Amniotic epithelial cell (primary cell): ENCODE results near the gene EFNA4.

Experiments
- DNase-seq: peaks from one replicate; pipeline ENCODE4 v3.0.0-alpha.2; 2010; ENCODE audit warnings: low read depth

Gene EFNA4

GRCh38 chr1:155052439-155053395 is 10.8 kb upstream of the EFNA4 start:
- DNase-seq, result no peak

DNA sequence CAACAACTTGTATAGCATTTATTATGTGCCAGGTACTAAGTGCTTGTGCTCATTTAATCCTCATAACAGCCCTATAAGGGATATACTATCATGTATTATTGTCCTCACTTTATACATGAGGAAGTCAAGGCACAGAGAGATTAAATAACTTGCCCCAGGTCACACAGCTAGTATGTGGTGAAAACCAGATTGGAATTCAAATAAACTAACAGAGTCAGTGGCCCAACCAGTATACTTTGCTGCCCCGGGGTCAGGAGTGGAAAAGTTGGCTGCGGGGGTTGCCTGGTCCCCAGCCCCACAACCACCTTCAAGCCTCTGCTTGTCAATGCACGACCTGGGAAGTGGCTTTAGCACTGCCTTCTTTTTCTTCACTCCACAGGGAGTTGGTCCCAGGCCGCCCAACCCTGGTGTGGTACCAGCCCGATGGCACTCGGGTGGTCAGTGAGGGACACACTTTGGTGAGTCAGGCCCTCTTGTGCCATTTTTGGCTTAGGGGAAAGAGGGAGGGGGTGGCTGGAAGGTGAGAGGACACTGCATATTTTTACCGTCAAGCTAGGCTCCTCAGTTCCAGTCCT is 9.9 kb upstream of the EFNA4 start:
- DNase-seq, result no peak

DNA sequence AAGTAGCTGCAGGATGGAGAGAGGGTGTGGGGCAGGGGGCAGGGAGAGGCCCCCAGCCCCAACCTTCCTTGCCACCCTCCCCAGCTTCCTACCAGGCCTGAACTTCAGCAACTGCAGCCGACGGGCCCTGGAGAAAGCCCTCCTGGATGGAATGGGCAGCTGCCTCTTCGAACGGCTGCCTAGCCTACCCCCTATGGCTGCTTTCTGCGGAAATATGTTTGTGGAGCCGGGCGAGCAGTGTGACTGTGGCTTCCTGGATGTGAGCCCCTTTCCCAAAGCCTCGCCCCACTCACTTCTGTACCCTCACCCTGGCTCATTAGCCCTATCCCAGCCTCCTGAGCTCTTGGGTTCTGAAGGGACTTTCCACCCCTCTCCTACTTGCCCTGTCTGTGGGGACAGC is 6.4 kb upstream of the EFNA4 start:
- no peak for DNase-seq

GRCh38 chr1:155057788-155058211 is 5.7 kb upstream of the EFNA4 start:
- DNase-seq, result no peak

- no peak for DNase-seq
Measured at GRCh38 chr1:155060736-155061135, 2.8 kb upstream of the EFNA4 start.

GRCh38 chr1:155061381-155062150 is 2.0 kb upstream of the EFNA4 start:
- DNase-seq, result peak; percentile 77

DNA sequence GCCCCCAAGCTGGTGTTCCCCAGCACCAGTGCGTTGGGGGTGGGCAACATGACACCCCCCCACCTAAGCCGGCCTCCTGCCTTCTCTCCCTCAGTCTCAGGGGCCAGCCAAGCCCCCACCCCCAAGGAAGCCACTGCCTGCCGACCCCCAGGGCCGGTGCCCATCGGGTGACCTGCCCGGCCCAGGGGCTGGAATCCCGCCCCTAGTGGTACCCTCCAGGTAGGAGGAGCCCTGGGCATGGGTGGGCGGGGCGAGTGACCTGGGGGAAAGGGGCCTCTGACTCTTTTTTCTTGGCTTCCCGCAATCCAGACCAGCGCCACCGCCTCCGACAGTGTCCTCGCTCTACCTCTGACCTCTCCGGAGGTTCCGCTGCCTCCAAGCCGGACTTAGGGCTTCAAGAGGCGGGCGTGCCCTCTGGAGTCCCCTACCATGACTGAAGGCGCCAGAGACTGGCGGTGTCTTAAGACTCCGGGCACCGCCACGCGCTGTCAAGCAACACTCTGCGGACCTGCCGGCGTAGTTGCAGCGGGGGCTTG is 1.3 kb upstream of the EFNA4 start:
- DNase-seq, result no peak

GRCh38 chr1:155062702-155063411 is 683 bp upstream of the EFNA4 start:
- DNase-seq, result no peak

DNA sequence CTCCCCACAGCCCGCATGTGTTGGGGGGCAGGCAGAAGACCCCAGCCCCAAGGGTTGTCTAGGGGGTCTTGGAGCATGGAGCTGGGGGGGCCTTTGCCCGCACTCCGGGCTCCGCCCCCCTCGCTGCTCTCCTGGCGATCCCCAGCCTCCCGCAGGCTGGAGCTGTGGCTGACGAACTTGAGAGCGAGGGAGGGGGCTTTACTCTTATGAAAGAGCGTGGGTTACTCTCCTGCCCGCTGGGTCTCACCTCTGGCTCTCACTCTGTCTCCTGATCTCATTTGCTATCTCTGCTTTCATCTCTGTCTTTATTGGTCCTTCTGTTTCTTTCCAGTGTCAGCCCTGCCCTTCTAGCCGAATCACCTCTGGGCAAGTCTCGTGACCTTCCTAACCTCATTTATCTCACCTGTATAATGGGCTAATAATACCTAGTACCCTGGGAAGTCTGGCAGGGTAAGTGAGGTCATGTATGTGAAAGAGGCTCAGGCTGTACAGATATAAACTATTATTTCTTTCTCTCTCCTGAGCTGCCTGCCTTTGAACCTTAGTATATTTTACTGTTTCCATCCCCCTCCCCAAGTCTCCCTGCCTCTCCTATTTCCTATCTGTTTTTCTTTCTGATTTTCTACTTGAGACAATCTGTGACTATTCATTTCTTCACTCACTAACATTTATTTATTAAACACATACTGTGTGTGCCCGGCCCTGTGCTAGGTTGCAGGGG is 731 bp downstream of the EFNA4 start:
- peak; percentile 30 for DNase-seq

DNA sequence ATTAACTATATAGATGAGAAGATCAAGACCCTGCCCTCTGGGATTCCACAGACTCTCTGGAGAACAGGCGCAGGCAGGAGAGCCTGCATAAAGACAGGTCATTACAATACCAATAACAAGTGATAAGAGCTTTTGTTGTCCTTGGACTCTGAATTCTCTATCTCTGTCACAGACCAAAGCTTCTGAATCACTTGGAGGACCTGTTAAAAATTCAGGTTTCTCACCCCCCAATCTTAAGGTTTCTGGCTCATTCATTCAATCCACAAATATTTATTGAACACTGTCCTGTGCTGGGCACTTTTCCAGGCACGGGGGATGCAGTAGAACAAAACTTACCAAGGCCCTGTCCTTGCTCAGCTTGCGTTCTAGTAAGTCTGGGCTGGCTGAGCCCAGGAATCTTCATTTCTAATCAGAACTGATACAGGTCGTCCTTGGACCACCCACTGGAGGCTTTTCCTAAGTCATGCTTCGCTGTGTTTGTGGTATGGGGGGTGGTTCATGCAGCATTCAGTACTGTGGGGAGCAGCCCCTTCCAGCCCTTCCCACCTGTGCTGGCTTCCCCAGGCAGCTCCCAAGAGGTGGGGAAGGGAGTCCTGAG is 1.4 kb downstream of the EFNA4 start:
- DNase-seq, result no peak

- DNase-seq, result no peak
Measured at GRCh38 chr1:155066777-155067176, 3.2 kb downstream of the EFNA4 start.

DNA sequence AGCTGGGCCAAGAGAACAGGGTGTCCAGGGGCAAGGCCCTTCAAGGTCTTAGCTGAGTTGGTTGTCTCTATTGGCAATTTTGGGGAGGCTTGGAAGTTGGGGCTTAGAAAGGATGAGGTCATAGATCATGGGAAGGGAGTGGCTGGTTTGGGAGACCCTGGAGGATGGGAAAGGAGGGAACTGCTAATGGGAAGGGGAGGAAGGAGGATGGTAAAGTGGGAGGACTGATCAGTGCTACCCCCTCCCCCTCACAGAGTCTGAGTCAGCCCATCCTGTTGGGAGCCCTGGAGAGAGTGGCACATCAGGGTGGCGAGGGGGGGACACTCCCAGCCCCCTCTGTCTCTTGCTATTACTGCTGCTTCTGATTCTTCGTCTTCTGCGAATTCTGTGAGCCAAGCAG is 5.1 kb downstream of the EFNA4 start:
- DNase-seq, result no peak

DNA sequence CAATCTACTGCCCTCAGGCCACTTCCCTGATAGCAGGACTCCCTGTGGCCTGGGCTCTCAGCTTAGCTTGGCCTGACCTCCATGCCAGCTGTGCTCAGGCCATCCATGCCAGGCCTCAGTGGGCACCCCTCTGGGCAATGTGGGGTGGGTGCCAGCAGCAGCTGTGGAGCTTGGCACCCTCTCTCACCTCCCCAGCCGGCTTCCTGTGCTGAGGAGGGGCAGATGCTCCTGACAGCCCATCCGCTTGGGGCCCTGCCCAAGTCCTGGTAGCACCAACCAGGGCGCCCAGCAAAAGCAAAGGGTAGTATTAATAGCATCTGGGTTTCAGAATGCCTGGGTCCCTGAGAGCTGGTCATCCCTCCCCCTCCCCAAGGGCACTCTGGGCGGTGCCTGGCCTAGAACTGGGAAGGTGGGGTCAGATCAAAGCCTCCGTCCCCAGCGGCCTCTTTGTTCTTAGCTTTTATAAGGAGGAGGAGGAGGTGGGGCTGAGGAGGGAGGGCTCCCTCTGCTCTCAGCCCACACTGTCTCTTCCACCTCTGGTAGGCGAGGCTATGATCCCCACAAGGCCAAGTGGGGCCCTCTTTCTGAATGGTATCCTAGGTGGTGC is 6.1 kb downstream of the EFNA4 start:
- DNase-seq, result no peak

DNA sequence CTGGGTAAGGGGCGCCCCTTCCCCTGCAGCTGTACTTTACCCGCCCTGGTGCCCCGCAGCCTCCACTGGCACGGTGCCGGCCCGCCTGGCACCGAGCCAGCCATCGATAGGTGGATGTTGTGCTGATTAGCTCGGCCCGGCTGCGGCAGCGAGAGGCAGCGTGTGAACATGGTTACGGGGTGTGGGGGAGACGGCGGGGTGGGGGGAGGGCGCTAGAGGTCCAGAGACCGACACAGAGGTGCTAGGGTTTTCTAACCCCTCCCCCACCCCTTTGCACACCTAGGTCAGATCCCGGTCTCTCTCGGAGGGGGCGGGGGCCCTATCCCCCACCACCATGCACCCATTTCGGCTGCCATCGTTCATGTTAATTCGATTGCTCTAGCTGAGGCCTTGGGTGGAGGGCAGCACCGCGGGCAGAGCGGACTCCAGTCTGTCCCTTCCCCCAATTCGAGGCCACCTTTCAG is 6.7 kb downstream of the EFNA4 start:
- no peak for DNase-seq

GRCh38 chr1:155070721-155071569 is 7.4 kb downstream of the EFNA4 start:
- DNase-seq, result peak; percentile 70

- no peak for DNase-seq
Measured at GRCh38 chr1:155071701-155072100, 8.2 kb downstream of the EFNA4 start.

DNA sequence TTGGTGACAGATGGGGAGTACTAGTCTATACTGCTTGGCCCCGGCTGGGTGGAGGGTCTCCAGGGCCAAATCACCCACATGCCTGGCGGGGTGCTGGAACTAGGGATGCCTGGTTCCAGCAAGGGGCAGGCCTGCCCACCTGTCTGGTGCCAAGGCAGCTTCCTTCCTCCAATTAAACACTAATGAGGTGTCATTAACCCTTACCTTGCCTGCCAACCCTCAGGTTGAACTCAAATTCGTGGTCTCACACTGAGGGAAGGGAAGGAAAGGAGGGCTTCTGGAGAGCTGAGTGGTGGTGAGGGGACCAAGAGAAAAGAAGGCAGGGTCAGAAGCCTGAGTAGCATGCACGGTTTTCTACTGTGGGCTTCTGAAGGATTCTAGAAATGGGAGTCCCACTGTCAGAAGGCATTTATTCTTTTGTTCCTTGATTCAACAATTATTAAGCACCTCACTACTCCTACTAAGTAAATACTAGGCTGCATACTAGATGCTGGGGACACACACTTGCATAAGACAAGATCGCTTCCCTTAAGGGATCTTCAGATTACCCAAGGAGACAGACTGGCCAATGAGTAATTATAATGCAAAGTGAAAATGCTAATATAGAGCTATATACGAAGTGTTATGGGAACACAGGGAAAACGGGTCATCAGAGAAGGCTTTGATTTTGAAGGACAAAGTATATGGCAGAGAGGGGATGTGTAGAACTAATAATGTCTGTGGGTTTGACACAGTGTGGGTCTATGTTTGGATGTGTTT is 9.2 kb downstream of the EFNA4 start:
- DNase-seq, result no peak
